Retinal pigment epithelial cell (primary cell): ENCODE measurements around the gene PM20D2.

Experiments
- DNase-seq: peaks from one replicate; pipeline ENCODE4 v3.0.0-alpha.2; 2010; ENCODE audit warnings: low read depth
- H3K4me3 ChIP-seq: 2 replicates; pipeline ENCODE4 v1.5.1; 2011; ENCODE audit warnings: mild to moderate bottlenecking, low read length, control low read depth, moderate library complexity
- TF ChIP-seq, protein P1 (sequence below): conservative IDR thresholded peaks from 2 replicates; pipeline ENCODE4 v1.5.1; 2011; ENCODE audit warnings: low read depth, low read length, control low read depth, inconsistent platforms

PM20D2 gene

DNA sequence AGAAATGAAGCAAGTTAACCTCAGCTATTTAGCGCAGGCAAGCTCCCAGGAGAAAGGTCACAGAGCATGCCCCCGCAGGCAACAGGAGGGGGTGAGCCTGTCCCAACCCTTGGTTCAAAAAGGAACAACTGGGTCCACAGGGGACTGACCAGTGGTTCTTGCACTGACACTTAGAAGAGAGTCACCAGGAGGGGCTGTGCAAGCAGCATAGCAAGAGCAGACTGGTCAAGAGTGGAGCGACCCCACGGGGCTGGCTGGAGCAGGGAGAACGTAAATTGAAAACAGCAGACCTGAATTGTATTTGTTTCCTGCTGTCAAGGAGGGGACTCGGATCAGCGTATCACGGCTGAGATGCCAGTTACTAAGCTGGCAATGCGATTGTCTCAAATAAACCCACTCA is 38.5 kb downstream of the PM20D2 start:
- no peak for DNase-seq
- H3K4me3 ChIP-seq = no peak overlapping the region
- TF ChIP-seq, protein P1, sequence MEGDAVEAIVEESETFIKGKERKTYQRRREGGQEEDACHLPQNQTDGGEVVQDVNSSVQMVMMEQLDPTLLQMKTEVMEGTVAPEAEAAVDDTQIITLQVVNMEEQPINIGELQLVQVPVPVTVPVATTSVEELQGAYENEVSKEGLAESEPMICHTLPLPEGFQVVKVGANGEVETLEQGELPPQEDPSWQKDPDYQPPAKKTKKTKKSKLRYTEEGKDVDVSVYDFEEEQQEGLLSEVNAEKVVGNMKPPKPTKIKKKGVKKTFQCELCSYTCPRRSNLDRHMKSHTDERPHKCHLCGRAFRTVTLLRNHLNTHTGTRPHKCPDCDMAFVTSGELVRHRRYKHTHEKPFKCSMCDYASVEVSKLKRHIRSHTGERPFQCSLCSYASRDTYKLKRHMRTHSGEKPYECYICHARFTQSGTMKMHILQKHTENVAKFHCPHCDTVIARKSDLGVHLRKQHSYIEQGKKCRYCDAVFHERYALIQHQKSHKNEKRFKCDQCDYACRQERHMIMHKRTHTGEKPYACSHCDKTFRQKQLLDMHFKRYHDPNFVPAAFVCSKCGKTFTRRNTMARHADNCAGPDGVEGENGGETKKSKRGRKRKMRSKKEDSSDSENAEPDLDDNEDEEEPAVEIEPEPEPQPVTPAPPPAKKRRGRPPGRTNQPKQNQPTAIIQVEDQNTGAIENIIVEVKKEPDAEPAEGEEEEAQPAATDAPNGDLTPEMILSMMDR = no peak

DNA sequence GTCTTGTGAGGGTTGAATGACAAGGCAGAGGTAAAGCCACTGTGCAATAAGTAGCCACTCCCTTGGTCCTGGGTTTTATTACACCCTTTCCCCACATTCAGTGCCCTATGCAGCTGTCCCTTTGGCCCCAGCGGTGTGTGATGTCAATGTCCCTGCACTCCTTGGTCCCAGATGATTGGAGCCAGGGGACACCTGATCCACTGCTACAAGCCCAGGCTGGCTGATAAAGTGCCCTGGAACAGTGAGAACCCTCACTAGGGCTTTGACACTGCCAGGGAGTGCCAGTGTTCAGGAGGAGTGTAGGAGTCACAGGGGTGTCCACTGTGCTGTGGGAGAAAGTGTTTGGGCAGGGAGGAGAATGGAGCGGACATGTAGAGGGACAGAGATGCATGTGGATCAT is 40.9 kb downstream of the PM20D2 start:
- no peak overlapping the region for H3K4me3 ChIP-seq
- no peak for DNase-seq
- TF ChIP-seq, protein P1 = no peak

DNA sequence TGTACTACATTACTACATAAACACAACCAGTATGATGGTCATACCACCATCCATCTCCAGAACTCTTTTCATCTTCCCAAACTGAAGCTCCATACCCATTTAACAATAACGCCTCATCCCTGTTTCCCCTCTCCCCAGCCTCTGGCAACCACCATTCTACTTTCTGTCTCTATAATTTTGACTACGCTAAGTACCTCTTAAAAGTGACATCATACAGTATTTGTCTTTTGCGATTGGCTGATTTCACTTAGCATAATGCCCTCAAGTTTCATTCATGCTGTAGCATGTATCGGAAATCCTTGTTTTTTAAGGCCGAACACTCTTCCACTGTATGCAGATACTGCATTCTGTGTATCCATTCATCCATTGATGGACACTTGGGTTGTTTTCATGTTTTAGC is 41.6 kb downstream of the PM20D2 start:
- H3K4me3 ChIP-seq = no peak overlapping the region
- no peak for DNase-seq
- TF ChIP-seq, protein P1 = no peak

GRCh38 chr6:89190741-89191140 is 44.9 kb downstream of the PM20D2 start:
- TF ChIP-seq, protein P1 = no peak
- DNase-seq = no peak
- no peak overlapping the region for H3K4me3 ChIP-seq

DNA sequence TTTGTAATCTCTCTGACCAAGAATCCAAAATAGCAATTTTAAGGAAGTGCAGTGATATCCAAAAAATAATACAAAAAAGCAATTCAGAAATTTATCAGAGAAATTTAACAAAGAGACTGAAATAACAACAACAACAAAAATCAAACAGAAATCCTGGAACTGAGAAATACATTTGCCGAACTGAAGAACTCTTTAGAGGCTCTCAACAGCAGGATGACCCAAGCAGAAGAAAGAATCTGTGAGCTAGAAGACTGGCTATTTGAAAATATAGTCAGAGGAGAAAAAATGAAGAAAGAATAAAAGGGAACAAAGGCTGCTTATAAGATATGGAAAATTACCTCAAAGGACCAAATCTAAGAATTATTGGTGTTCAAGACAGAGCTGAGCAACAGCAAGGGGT is 48.7 kb downstream of the PM20D2 start:
- no peak for DNase-seq
- TF ChIP-seq, protein P1 = no peak
- no peak overlapping the region for H3K4me3 ChIP-seq

GRCh38 chr6:89197141-89197540 is 51.3 kb downstream of the PM20D2 start:
- TF ChIP-seq, protein P1 = no peak
- no peak for DNase-seq

DNA sequence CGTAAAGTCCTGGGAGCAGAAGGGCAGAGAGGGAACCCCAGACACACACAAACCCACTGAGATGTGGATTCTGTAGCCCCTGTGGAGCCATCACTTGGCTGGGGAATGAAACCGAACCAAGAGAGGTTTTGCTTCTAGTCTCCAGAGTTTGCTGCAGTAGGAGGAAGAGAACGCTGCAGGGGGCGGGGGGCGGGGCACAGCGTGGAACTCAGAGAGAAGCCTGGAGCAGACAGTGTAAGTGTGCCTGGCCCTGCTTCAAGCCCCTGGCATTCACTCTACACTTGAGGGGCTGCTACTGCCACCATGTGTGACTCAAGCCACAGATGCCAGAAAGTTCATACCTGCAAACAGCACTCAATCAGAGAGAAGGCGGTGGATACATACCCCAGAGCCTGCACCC is 52.4 kb downstream of the PM20D2 start:
- H3K4me3 ChIP-seq = no peak overlapping the region
- DNase-seq = no peak
- TF ChIP-seq, protein P1 = no peak

More at GRCh38 chr6:89197141-89197540, 51.3 kb downstream of the PM20D2 start:
- H3K4me3 ChIP-seq = no peak overlapping the region
